HG02678 (cell line): Measurements from ENCODE around the gene TACC2.

ENCODE experiments used
- ATAC-seq: cut with Tn5 transposase; IDR thresholded peaks from one replicate; pipeline ENCODE4 v1.9.1; 2021; ENCODE audit warnings: mild to moderate bottlenecking, moderate library complexity; ENCODE audit not compliant: unreplicated experiment

TACC2 gene

DNA sequence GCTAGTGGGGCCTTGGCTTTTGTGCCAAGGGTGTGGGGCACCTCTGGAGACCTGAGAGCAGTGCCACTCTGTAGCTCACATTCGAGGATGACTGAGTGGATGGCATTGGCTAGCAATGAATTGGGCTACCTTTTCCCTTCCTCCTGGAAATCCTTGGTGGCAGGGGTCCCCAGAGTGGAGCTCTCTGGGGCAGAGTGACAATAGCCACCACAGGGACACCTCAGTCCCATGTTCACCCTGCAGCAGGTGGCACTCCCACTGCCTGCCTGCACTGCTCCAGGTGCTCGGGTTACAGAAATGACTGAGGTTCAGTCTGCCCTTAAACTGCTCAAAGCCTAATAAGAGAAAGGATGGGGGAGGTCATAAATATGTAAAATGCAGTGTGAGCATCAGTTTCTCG, 300.0 kb downstream of the TACC2 start:
- ATAC-seq, result no peak

DNA sequence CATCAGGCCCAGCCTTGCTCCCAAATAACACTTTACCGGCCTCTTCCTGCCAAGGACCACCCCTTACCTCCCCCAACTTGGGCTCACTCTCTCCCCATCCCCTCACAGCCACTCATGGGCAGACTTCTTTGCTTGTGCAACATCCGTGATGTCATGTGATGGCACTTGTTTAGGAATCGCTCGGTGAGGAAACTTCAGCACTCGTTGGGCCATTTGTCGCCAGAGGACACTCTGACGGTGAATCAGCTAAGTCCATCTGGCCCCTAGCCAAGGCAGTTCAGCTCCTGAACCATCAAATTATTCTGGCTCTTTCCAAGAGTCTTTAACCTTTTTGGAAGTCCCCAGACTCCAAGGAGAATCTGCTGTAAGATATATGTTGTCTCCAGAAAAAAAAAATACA, 301.4 kb downstream of the TACC2 start:
- no peak for ATAC-seq

DNA sequence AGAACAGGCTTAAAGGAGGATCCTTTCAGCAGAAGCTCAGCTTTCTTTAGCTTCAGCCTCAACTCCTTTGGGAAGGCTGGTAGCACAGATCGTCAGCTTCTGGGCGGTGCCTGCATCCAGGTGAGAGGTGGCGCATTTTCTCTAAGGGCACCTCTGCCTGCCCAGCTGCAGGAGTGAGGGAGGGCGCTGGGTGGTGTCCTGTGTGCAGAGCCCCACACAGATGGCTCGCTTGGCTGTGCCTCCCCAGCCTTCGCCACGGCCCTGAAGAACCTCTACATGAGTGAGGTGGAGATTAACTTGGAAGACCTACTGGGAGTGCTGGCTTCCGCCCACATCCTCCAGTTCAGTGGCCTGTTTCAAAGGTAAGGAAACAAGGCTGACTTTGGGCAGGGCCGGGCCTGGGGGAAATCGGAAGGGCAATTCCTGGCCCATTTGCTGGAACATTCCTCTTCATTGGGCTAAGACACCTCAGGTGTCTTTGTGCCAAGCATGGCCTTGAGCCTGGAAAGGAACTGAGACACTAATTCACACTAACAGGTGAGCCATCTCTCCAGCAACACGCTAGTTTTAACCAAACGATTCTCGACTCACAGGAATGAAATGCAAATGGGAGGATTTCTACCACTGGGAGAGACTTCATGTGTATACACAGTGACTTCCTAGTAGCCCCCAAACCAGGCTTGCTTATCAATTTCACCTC, 302.0 kb downstream of the TACC2 start:
- no peak for ATAC-seq

DNA sequence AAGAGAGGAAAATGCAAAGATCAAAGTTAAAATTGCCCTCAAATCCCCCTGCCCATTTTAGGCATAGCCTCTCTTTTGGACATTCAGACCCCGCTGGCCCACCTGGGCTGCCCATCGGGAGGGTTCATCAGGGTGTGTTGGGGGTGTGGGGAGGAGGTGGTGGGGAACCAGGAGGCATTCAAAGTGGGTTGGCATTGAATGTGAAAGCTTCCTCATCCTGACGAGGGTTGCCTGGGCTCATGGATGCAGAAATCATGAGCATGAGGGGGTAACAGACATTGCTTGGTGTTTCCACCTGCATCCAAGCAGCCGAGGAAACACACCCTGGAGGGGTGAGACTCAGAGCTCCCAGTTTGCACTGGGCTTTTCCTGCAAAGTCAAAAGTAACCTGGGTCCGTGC, 302.8 kb downstream of the TACC2 start:
- ATAC-seq, result no peak

DNA sequence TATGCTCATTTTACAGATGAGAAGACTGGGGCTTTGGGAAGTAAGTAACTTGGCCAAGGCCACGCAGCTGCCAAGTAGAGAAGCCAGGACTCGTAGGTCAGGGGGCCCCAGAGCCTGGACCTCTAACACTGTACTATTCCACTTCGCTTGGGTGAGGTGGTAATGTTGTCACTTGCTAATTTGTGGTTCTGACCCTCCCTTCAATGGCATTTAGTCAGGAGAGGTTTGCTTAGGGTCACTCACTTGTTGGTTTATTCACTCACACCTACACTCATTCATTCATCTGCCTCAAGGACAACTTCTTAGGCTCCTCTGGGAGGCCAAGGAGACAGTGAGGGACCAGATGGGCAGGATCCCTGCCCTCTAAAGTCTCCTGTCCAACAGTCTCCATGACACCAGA, 303.4 kb downstream of the TACC2 start:
- no peak for ATAC-seq

DNA sequence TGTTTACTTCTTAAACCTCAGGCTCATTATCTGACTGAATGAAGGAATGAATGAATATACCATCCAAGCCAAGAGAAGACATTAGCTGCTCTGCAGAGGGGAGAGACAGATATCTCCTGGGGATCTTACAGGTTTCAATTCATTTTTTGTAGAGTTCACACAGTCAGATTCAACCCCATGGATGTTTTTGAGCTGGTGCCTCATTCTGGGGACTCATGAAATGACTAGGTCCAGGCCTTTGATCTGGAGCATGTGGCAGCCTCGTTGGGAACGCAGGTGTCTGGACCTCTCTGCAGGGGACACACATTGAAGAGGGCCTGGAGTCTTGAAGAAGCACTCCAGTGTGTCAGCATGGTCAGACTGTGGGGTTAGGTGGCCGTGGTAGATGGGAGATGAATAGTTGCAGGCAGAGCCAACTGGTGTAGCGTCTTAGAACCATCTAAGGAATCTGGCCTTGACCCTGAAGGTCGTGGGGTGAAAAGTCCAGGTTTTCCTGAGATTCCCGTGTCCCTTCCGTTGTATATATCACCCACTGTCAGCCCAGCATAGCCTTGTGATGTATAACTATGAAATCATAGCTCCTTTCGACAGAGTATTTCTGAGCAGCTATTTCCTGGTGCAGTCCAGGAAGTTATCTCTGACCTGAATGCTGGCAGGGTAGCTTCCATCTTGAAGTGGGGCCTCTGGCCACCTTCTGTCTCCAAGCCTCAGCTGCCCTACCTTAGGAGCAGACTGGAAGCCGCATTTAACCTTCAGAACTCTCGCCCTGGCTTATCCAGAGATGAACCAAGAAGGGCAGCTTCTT, 304.4 kb downstream of the TACC2 start:
- no peak for ATAC-seq

DNA sequence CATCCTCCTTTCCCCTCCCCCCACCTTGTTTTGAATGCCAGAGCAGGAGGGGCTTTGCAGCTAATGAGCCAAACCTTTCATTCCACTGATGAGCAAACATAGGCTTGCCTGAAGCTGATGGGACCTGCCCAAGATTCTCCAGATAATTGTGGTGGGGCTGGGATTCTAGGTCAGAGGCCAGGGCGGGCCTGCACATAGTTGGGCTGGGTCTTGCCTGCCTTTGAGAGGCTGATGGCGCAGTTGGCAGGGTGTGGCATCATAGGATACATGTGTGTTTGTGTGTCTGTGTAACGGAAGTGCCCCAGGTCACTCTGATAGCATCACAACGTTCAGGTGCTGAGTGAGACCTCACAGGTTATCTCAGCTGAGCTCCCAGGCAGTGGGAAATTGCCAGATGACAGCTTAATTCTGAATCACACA, 305.0 kb downstream of the TACC2 start:
- ATAC-seq, result no peak

DNA sequence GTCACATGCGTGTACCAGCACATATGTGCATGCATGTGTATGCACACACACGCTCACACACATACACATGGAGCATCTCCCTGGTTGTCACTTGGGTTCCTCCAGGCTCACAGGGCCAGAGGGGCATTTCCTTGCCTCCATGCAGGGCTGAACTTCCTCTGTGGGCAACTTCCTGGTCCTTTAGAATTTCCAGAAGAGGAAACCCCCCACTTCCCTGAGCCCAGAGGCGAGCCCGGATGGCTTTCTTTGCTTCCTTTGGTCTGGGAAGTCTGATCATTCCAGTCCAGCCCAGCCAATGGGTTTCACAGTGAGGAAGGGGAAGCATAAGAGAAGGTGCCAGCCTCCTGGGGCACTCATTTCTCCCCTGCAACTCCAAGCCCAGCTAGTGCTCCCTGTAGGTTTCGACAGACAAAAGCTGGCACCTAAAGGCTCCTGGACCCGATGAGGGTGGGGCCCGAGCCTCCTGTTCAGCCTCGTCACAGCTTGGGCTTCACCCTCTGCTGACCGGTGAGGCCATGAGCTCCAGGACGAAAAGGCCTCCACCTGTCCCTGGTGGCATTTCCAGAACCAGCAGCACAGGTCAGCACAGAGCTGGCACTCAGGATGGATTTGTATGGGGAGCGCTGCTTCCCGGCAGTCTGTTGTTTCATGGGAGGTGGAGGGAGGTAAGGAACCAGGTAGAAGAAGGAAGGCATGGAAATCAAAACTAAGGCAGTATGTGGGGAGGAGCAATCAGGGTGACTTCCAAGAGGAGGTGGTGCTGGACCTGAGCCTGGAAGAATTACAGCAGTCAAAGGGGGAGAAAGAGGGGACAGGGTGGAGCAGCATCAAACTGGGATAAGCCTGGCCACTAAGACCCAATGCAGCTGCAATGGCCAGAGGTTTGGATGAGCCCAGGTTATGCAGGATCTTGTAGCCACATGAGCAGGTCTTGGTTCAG, 305.8 kb downstream of the TACC2 start:
- ATAC-seq, result no peak

DNA sequence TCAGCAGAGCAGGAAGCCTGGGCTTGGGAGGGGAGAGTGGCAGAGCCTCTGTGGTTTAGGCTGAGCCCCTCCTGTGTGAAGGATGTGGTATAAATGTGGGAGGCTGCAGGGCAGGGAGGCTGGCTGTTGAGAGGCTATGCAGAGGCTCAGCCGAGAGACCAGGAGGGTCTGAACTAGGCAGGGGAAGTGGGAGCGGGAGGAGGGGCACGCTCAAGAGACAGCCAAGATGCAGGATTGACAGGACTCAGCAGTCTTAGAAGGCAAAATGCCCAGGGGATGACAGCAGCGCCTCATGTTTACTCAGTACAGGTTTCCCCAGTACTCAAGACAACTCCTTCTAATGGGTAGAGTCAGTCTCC, 306.5 kb downstream of the TACC2 start:
- no peak for ATAC-seq

DNA sequence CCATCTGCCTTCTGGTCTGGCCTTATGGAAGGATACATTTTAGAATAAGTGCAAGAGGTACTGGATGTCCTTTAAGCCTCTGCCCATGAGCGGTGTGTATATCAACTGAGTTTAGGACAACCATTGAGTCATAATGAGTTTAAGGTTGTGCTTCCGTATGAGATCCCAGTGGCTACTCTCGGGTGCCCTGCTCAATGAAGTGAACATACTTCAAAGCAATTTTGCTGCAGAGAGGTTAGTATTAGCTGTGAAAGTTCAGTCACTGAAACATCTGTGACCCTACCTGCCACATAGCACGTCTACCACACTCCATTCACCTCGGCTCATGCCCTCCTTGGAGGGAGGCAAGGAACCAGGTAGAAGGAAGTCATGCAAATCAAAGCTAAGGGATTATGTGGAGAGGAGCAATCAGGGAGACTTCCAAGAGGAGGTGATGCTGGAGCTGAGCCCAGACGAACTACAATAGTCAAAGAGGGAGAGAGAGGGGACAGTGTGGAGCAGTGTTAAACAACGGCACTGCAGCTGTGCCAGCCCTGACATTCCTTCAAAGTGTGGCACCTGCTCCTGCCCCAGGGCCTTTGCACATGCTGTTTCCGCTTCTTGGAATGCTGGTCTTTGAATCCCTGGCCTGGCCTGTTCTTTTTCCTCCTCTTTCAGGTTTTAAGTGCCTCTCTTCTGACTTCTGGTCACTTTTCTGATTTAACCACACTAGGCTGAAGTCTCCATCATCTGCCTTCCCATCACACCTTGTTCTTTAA, 307.6 kb downstream of the TACC2 start:
- peak; percentile 40 for ATAC-seq

DNA sequence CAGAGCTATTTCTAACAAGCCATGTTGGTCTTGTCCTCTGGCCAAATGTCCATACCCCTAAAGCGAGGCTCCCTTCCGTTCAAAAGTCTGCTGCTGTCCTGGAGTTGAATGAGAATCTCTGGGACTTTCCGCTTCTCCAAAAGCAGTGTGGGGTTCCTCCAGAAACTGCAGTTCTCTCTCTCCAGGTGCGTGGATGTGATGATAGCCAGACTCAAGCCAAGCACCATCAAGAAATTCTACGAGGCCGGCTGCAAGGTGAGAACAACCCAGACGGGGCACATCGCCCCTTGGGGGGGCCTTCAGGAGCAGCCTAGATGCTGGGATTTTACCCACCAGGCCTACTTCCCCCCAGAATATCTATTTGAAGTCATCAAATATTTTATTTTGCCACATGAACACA, 308.6 kb downstream of the TACC2 start:
- no peak for ATAC-seq

DNA sequence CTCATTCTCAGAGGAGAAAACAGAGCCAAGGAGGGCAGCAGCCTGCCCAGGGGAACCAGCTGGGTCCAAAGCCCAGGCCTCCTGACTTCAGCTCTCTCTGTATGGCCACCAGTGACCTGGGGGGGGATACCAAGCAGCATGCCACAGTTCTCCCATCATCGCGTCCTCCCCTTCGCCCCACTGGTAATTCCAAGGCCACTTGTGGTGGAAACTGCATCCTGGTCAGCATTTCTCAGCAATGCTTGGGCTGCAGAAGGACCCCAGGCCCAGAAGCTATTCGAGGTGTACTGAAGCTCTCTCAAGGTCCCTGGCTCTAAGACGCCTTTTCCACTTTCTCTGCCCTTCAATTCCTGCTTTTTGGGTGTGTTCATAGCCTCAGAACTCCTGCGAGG, 309.2 kb downstream of the TACC2 start:
- no peak for ATAC-seq

DNA sequence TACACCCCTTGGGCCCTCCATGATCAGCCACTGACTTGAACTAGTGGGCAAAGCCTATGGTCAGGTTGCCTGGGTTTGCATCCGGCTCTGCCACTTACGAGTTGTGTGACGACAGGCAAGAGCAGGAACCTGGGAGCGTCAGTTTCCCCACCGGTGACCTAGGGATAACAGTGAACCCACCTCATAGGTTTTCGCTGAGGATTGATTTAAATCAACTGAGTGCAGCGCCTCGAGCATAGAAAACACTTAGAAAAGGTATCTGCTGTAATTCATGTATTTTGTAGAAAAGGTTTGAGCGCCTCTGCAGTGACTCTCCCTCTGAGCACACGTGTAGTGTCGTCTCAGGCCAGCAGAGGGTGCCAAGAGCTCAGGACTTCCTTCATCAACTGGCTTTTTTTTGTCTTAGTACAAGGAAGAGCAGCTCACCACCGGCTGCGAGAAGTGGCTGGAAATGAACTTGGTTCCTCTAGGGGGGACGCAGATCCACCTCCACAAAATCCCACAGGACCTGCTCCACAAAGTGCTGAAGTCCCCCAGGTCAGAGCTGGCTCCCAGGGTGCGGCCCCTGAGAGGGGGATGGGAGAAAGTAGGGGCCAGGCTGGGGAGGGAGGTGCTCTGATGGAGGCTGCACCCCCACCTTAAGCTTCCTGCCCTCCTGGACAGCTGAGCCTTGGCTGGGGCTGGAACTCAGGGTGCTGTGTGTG, 309.8 kb downstream of the TACC2 start:
- ATAC-seq, result peak; percentile 72

DNA sequence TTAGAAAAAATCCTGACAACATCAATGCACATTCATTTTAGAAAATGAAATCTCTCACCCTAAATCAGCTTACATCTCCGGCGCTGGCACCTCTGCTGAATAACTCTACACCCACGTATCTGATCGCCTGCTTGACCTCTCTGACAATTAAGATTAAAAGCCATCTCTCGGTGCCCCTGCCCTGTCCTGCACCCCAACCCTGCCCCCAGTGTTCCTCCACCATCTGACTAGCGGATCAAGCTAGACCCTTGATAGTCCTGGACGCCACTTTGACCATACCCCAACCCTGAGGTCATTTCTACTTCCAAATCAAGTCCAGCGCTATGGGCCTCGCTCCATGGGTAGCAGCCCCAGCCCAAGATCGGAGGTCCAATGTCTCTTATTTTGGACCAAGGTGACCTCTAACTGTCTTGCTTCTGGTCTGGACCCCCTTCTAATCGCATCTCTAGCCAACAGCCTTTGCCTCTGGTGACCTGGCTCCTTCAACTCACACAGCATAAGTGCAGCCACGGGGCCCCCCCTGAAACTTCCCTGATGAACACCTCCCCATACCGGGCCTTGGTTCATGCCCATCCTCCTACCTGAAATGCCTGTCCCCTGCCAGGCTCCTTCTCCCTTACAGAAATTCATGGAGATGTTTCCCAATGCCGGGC, 310.6 kb downstream of the TACC2 start:
- no peak for ATAC-seq

DNA sequence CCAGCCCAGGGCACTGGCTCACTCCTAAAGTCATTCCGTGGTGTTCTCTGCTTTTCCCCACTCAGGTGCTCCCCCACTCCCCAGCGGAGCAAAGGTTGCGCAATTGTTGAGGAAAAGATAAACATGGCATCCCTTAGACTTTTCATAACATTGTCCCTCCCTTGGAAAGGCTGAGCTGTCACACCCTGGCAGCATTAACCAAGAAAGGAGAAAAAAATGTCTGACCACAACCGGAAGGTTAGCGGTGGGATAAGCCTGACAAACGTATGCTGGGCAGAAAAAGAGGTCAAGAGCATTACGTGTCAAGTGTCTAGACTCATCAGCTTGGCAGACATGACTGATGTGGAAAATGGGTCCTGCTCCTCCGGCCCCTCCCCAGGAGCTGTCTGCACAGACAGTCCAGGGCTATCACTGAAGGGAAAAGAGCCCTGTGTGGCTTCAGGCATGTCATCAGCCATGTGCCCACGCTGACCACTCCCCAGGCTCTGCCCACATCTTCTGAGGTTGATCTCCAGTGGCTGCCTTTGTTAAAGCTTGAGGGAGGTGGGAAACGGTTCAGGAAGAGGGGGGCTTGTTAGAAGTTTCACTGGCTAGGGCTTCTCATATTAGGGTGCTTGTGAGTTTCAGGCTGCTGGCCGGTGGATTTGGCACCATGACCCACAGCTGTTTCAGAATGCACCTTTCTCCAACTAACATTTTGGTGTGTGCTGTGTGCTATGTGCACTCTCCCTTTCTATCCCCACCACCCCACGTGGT, 312.3 kb downstream of the TACC2 start:
- no peak for ATAC-seq

DNA sequence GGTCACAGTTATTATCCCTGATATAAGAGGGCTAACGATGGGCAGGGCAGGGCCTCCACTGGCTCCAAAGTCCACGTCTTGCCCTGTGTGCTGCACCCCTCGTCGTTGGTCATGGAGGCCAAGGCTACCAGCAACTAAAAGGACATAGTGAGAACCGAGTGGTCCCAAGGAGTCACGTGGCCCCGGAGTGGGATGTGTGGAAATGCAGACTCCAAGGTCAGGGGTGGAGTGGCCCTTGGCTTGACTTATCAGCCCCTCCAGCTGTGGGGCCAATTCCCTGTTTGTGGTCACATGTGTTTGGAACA, 312.8 kb downstream of the TACC2 start:
- no peak for ATAC-seq

DNA sequence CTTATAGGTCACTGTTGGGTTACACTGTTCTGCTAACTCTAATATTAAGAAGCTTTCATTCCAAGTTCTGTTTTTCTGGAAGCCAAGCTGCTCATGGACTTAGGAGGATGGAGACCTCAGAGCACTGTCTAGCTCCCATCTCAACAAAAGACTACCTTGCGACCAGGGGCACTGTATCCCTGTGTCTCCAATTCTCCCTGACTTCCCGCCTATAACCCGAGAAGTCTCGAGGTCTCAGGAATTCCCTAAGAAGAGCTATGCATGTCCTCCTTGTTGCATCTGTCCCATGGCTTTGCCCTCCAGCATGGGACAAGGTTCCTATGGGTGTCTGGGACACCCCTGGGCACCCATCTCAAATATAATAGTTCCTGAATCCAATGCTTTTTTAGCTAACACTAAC, 313.4 kb downstream of the TACC2 start:
- no peak for ATAC-seq

DNA sequence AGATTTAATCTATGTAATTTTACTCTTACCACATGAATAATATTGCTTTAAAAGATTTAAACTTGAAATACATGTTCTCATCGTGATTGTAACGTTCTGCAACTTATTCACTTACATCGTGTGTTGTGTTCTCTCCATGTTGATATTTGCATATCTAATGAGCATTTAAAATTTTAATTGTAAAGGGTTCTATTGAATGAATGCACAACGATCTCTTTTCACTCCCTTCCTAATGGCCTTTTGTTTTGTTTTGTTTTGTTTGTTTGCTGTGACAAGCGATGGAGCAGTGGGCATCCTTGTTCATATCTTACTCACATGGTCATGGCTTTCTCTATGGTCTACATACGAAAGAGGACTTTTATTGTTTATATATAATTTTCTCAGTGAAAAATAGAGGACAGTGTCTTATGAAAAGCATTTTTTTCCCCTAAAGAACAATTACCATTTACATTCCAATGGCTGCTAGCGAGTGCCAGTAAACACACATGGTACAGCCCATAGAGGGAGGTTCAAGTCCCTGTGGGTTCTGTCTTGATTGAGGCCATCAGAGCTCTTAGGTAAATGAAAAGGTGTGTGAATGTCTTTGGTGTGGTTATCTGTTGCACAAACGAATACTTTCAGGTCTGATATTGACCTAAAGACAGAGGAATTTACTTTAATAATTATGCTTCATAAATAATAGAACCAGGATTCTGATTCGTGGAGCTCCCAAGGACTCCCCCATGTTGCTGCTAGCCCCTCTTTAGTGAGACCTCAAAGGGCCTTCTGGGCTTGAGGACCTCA, 314.5 kb downstream of the TACC2 start:
- ATAC-seq, result no peak
